ENCODE data around the gene NLGN4Y. TPM values are rescaled to one million over a fixed set of nuclear protein-coding genes. Genes with fewer than 3 reads are reported as not detected.

Gene NLGN4Y
- total RNA-seq, 1 experiment from 2014 or later = not detected

GRCh38 chrY:14586725-14587124 is 62.4 kb downstream of the NLGN4Y start:
- H3K23me2 ChIP-seq (ENCODE audit: insufficient read length, low read depth, low read length, poor library complexity, severe bottlenecking) = no peaks in the 10 kb centered on the region
- H3K79me1 ChIP-seq (ENCODE audit: insufficient read depth, low read depth, low read length, poor library complexity, severe bottlenecking) = no peaks in the 10 kb centered on the region
- DNase-seq = no peak
- H3K27me3 ChIP-seq (ENCODE audit: insufficient read depth, low read length) = no peaks in the 10 kb centered on the region
- no peak overlapping the region for H2BK120ac ChIP-seq (ENCODE audit: low read depth, low read length, poor library complexity, severe bottlenecking)
- no peak overlapping the region for H2BK5ac ChIP-seq (ENCODE audit: insufficient read length, low read length)
- Mint-ChIP-seq H3K27me3 (ENCODE audit: low read depth) (no peaks in the 10 kb centered on the region), H3K4me1 (no peaks in the 10 kb centered on the region), H3K9me3 (no peaks in the 10 kb centered on the region), H3K4me3 (no peak overlapping the region), H3K36me3 (ENCODE audit: insufficient read depth in 1 of 3, low read depth in 3 of 3) (no peaks in the 10 kb centered on the region), H3K27ac (no peak overlapping the region)
- no peak overlapping the region for H3K23ac ChIP-seq (ENCODE audit: insufficient read length, low read depth, low read length)
- no peak overlapping the region for H2BK15ac ChIP-seq (ENCODE audit: low read depth, low read length)
- no peak overlapping the region for H4K5ac ChIP-seq (ENCODE audit: insufficient read length, low read depth, low read length)
- no peak for TF ChIP-seq CTCF (conservative IDR thresholded peaks at IDR 0.05)
- no peak overlapping the region for H3K18ac ChIP-seq (ENCODE audit: insufficient read length, low read depth, low read length)
- no peak overlapping the region for H3K4me2 ChIP-seq (ENCODE audit: insufficient read depth, insufficient read length, low read length)
- no peak overlapping the region for H3K4ac ChIP-seq (ENCODE audit: low read depth, low read length)
- no peak overlapping the region for H3T11ph ChIP-seq (ENCODE audit: low read length)
- no peak overlapping the region for H4K91ac ChIP-seq (ENCODE audit: insufficient read length, low read depth, low read length)
- H3K56ac ChIP-seq (ENCODE audit: insufficient read length, low read depth, low read length) = no peak overlapping the region
- WGBS (ENCODE audit: extremely low coverage, insufficient read length, low lambda C conversion rate) = no CpG with 5 or more reads among the region's 4 CpGs
- no peaks in the 10 kb centered on the region for H3K9me3 ChIP-seq (ENCODE audit: control insufficient read depth, low read depth, low read length)
- no peak overlapping the region for H3K9ac ChIP-seq (ENCODE audit: extremely low read depth, insufficient read length, low read length)
- H4K20me1 ChIP-seq (ENCODE audit: control insufficient read depth, insufficient read depth, insufficient read length) = no peaks in the 10 kb centered on the region
- no peak overlapping the region for H2BK20ac ChIP-seq (ENCODE audit: low read depth, low read length, poor library complexity, severe bottlenecking)
- H2AK5ac ChIP-seq (ENCODE audit: insufficient read length, low read length) = no peak overlapping the region
- no peaks in the 10 kb centered on the region for H3K4me1 ChIP-seq (ENCODE audit: insufficient read depth, low read length)
- no peak overlapping the region for H2AFZ ChIP-seq (ENCODE audit: low read length)
- H3K14ac ChIP-seq (ENCODE audit: insufficient read depth, low read length) = no peak overlapping the region
- H3K79me2 ChIP-seq (ENCODE audit: insufficient read depth, low read length) = no peaks in the 10 kb centered on the region
- H2BK12ac ChIP-seq (ENCODE audit: insufficient read length, low read depth, low read length) = no peak overlapping the region
- no peak overlapping the region for H4K8ac ChIP-seq (replicated peaks; ENCODE audit: insufficient read length, low read depth, low read length)
- no peak overlapping the region for H3K27ac ChIP-seq (ENCODE audit: insufficient read length, low read depth, low read length)

All from H9 (cell line).